IMR-90 (cell line): ENCODE measurements around the gene NPY2R. TPM values are rescaled to one million over a fixed set of nuclear protein-coding genes. Genes with fewer than 3 reads are reported as not detected.

Experiments used
- ATAC-seq: fragments of 200-7000 bp; cut with Tn5 transposase; 2 replicates; pipeline ENCODE4 v1.9.1; 2020; ENCODE audit warnings: low read depth, mild to moderate bottlenecking, moderate library complexity
- BruUV-seq: library from RNA; stranded (reverse); fragments of 400-500 nt; replicated peaks from 2 replicates; lab custom pipeline; 2021; lab: Mats Ljungman, UMichigan
- CTCF ChIA-PET: fragments of 300-600 bp; formaldehyde crosslinking; extraction: SDS; loops from one replicate; lab custom pipeline; 2021; ENCODE audit warnings: antibody characterized with exemption; lab: Yijun Ruan, JAX
- POLR2A ChIA-PET: fragments of 300-600 bp; sonication (Branson Sonifier 250); formaldehyde crosslinking; loops from one replicate; lab custom pipeline; 2022; ENCODE audit warnings: antibody characterized with exemption; ENCODE audit not compliant: unreplicated experiment; lab: Charles Lee
- DNase-seq: peaks from one replicate; pipeline ENCODE4 v3.0.0; 2013
- H2AFZ ChIP-seq: replicated peaks from 2 replicates; pipeline ENCODE3; 2013; ENCODE audit warnings: low read length, mild to moderate bottlenecking; ENCODE audit not compliant: poor library complexity
- H2AK5ac ChIP-seq: 2 replicates; pipeline ENCODE4 v1.6.1; 2013; ENCODE audit warnings: low read depth, low read length, inconsistent platforms
- H2AK9ac ChIP-seq: replicated peaks from 2 replicates; pipeline ENCODE3; 2013; ENCODE audit warnings: mild to moderate bottlenecking, low read depth, low read length, moderate library complexity; ENCODE audit not compliant: poor library complexity
- H2BK120ac ChIP-seq: 2 replicates; pipeline ENCODE4 v1.6.1; 2013; ENCODE audit warnings: low read depth, low read length, inconsistent platforms
- H2BK15ac ChIP-seq: 3 replicates; pipeline ENCODE4 v1.6.1; 2013; ENCODE audit warnings: low read depth, low read length, inconsistent platforms
- H2BK20ac ChIP-seq: 2 replicates; pipeline ENCODE4 v1.6.1; 2013; ENCODE audit warnings: low read depth, mild to moderate bottlenecking, inconsistent platforms, low read length, moderate library complexity
- H2BK5ac ChIP-seq: 2 replicates; pipeline ENCODE4 v1.6.1; 2013; ENCODE audit warnings: mild to moderate bottlenecking, low read depth, low read length, inconsistent platforms; ENCODE audit not compliant: poor library complexity, severe bottlenecking
- H3K14ac ChIP-seq: replicated peaks from 2 replicates; pipeline ENCODE4 v1.6.1; 2013; ENCODE audit warnings: low read depth, low read length, inconsistent platforms
- H3K18ac ChIP-seq: 2 replicates; pipeline ENCODE4 v1.6.1; 2013; ENCODE audit warnings: low read depth, low read length, control low read depth
- H3K23ac ChIP-seq: 2 replicates; pipeline ENCODE4 v1.6.1; 2013; ENCODE audit warnings: low read depth, low read length, inconsistent platforms
- H3K27ac ChIP-seq: 2 replicates; pipeline ENCODE4 v1.5.1; 2013; ENCODE audit warnings: mild to moderate bottlenecking, control low read depth, low read length; ENCODE audit not compliant: insufficient read depth
- H3K27me3 ChIP-seq: 2 replicates; pipeline ENCODE4 v1.6.1; 2013; ENCODE audit warnings: low read length; ENCODE audit not compliant: control insufficient read depth, insufficient read depth
- H3K36me3 ChIP-seq: 2 replicates; pipeline ENCODE4 v1.6.1; 2013; ENCODE audit warnings: low read length, mixed read lengths; ENCODE audit not compliant: control insufficient read depth, insufficient read depth
- H3K4ac ChIP-seq: 2 replicates; pipeline ENCODE4 v1.6.1; 2013; ENCODE audit warnings: low read depth, low read length, inconsistent platforms
- H3K4me1 ChIP-seq: 2 replicates; pipeline ENCODE4 v1.6.1; 2013; ENCODE audit warnings: low read length, mixed read lengths; ENCODE audit not compliant: control insufficient read depth, insufficient read depth
- H3K4me2 ChIP-seq: 2 replicates; pipeline ENCODE4 v1.6.1; 2013; ENCODE audit warnings: low read depth, mild to moderate bottlenecking, control low read depth, low read length, moderate library complexity
- H3K4me3 ChIP-seq: 2 replicates; pipeline ENCODE4 v1.5.1; 2013; ENCODE audit warnings: low read depth, mild to moderate bottlenecking, control low read depth, low read length, moderate library complexity; ENCODE audit not compliant: insufficient read depth
- H3K56ac ChIP-seq: 2 replicates; pipeline ENCODE4 v1.6.1; 2013; ENCODE audit warnings: low read length, inconsistent platforms; ENCODE audit not compliant: insufficient read depth; ENCODE audit errors: extremely low read depth
- H3K79me1 ChIP-seq, 2 experiments: 2 replicates each; pipeline ENCODE4 v1.6.1; 2013; ENCODE audit warnings: low read length in 2 of 2, inconsistent platforms in 1 of 2, low read depth in 1 of 2
- H3K9ac ChIP-seq: 2 replicates; pipeline ENCODE4 v1.6.1; 2013; ENCODE audit warnings: low read depth, low read length, control low read depth
- H3K9me1 ChIP-seq: 2 replicates; pipeline ENCODE4 v1.6.1; 2013; ENCODE audit warnings: low read length, inconsistent platforms; ENCODE audit not compliant: insufficient read depth
- H3K9me3 ChIP-seq: 2 replicates; pipeline ENCODE4 v1.6.1; 2013; ENCODE audit warnings: low read length; ENCODE audit not compliant: control insufficient read depth, insufficient read depth
- H4K20me1 ChIP-seq: 2 replicates; pipeline ENCODE4 v1.6.1; 2013; ENCODE audit warnings: low read length, inconsistent platforms; ENCODE audit not compliant: insufficient read depth
- H4K5ac ChIP-seq: 2 replicates; pipeline ENCODE4 v1.6.1; 2013; ENCODE audit warnings: mild to moderate bottlenecking, low read depth, low read length, control low read depth
- H4K8ac ChIP-seq, 2 experiments: 2 replicates each; pipeline ENCODE4 v1.6.1; 2013; ENCODE audit warnings: low read depth in 2 of 2, low read length in 2 of 2, control low read depth in 1 of 2, inconsistent platforms in 1 of 2
- H4K91ac ChIP-seq: 2 replicates; pipeline ENCODE4 v1.6.1; 2013; ENCODE audit warnings: low read depth, low read length, inconsistent platforms; ENCODE audit not compliant: insufficient read depth
- BHLHE40 ChIP-seq: fragments of 150-350 bp; IDR thresholded peaks from 2 replicates; pipeline ENCODE4 v1.6.1; 2016; ENCODE audit warnings: mild to moderate bottlenecking, low read depth, low read length
- CEBPB ChIP-seq: IDR thresholded peaks from 2 replicates; pipeline ENCODE4 v1.6.1; 2012; ENCODE audit warnings: low read depth, low read length, improper control_type of control experiment
- CHD1 ChIP-seq: IDR thresholded peaks from 2 replicates; pipeline ENCODE4 v1.6.1; 2012; ENCODE audit warnings: low read depth, low read length, improper control_type of control experiment
- FOS ChIP-seq: fragments of 150-350 bp; IDR thresholded peaks from 2 replicates; pipeline ENCODE4 v1.6.1; 2016; ENCODE audit warnings: low read depth, low read length
- MAFK ChIP-seq: IDR thresholded peaks from 2 replicates; pipeline ENCODE4 v1.6.1; 2012; ENCODE audit warnings: low read depth, low read length, improper control_type of control experiment
- MAZ ChIP-seq: IDR thresholded peaks from 2 replicates; pipeline ENCODE4 v1.6.1; 2012; ENCODE audit warnings: low read depth, mild to moderate bottlenecking, low read length, improper control_type of control experiment, moderate library complexity, borderline replicate concordance
- MXI1 ChIP-seq: IDR thresholded peaks from 2 replicates; pipeline ENCODE4 v1.6.1; 2012; ENCODE audit warnings: low read depth, mild to moderate bottlenecking, low read length, moderate library complexity, borderline replicate concordance
- NFE2L2 ChIP-seq: fragments of 150-350 bp; IDR thresholded peaks from 2 replicates; pipeline ENCODE4 v1.6.1; 2016; ENCODE audit warnings: low read depth, mild to moderate bottlenecking, low read length
- POLR2A ChIP-seq: IDR thresholded peaks from 2 replicates; pipeline ENCODE4 v1.6.1; 2012; ENCODE audit warnings: mild to moderate bottlenecking, low read depth, low read length
- RAD21 ChIP-seq: IDR thresholded peaks from 2 replicates; pipeline ENCODE4 v1.6.1; 2012; ENCODE audit warnings: low read length, improper control_type of control experiment
- RCOR1 ChIP-seq: IDR thresholded peaks from 2 replicates; pipeline ENCODE4 v1.6.1; 2012; ENCODE audit warnings: mild to moderate bottlenecking, low read length, improper control_type of control experiment; ENCODE audit not compliant: insufficient replicate concordance
- RFX5 ChIP-seq: IDR thresholded peaks from 2 replicates; pipeline ENCODE4 v1.8.0; 2012; ENCODE audit warnings: low read depth, mild to moderate bottlenecking, low read length, moderate library complexity
- SMC3 ChIP-seq: fragments of 150-350 bp; IDR thresholded peaks from 2 replicates; pipeline ENCODE4 v1.6.1; 2016; ENCODE audit warnings: low read depth, mild to moderate bottlenecking, antibody characterized with exemption, low read length, moderate library complexity
- dilution Hi-C: fragments of 300-500 bp; cut with HindIII; formaldehyde crosslinking; loops from one replicate; pipeline ENCODE4 v1.14.3; 2018; ENCODE audit warnings: low sequenced_read_pairs; ENCODE audit not compliant: unreplicated experiment
- in situ Hi-C: fragments of 300-500 bp; cut with MboI; formaldehyde crosslinking; loops from 3 replicates; pipeline ENCODE4 v1.14.3; 2019; ENCODE audit warnings: low sequenced_read_pairs, inconsistent platforms, mixed read lengths
- intact Hi-C: fragments of 100-400 bp; cut with micrococcal nuclease; formaldehyde crosslinking; loops from 2 replicates; pipeline ENCODE4 v1.10.0; 2022
- polyA plus RNA-seq, 3 experiments: library from polyadenylated mRNA; depleted of rRNA; stranded (reverse); fragments of >200 nt; gene quantifications; 2 replicates each; pipeline ENCODE4 v1.2.3, GENCODE V29; 2012; ENCODE audit warnings: low replicate concordance in 1 of 3
- total RNA-seq: library from RNA; depleted of rRNA; stranded (reverse); fragments of >200 nt; gene quantifications from 2 replicates; pipeline ENCODE4 v1.2.3, GENCODE V29; 2012
- TF ChIP-seq, protein P1 (sequence below): conservative IDR thresholded peaks from 2 replicates; pipeline ENCODE4 v1.5.1; 2012; ENCODE audit warnings: mild to moderate bottlenecking, low read depth, low read length, improper control_type of control experiment
- TF ChIP-seq, protein P2 (sequence below): fragments of 150-350 bp; IDR thresholded peaks from 2 replicates; pipeline ENCODE4 v1.6.1; 2017; ENCODE audit warnings: mild to moderate bottlenecking, antibody characterized with exemption, low read length, low read depth
- TF ChIP-seq, protein P3 (sequence below): fragments of 150-350 bp; IDR thresholded peaks from 2 replicates; pipeline ENCODE4 v1.6.1; 2016; ENCODE audit warnings: low read depth, mild to moderate bottlenecking, low read length, moderate library complexity, borderline replicate concordance

Gene NPY2R
- total and polyA plus RNA-seq, 2 of the 4 experiments (the other 2 are of a cell fraction), result not detected

DNA sequence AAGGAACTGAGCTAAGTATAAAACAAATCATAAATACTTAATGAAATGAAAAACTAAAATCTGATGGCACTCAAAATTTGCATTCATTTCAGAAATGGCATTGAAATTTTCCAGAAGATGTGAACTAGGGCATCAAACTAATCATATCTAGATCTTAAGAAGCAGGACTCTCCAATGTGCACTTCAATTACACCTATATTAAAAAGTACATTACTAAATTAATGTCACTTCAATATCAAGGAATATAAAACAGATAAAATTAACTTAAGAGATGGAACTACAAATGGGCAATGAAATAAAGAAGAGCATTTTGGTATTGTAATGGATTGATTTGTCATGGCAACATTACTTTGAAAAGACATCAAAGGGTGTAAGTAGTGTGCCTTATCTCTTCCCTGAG is 20.3 kb downstream of the NPY2R start:
- Histone ChIP-seq H4K91ac (no peak overlapping the region), H3K4me1 (no peaks in the 10 kb centered on the region), H3K9ac (no peak overlapping the region), H2AFZ (no peak overlapping the region), H3K14ac (no peak overlapping the region), H2BK5ac (no peak overlapping the region), H4K5ac (no peak overlapping the region), H2BK15ac (no peak overlapping the region), H3K4me3 (no peak overlapping the region), H4K20me1 (no peaks in the 10 kb centered on the region), H3K36me3 (no peaks in the 10 kb centered on the region), H2AK9ac (no peak overlapping the region), H3K79me1 (no peaks in the 10 kb centered on the region), H2AK5ac (no peak overlapping the region), H2BK120ac (no peak overlapping the region), H3K18ac (no peak overlapping the region), H2BK20ac (no peak overlapping the region), H3K4me2 (no peak overlapping the region), H3K27me3 (no peaks in the 10 kb centered on the region), H3K9me1 (no peaks in the 10 kb centered on the region), H4K8ac (no peak overlapping the region), H3K9me3 (no peaks in the 10 kb centered on the region), H3K56ac (no peak overlapping the region), H3K27ac (no peak overlapping the region), H3K4ac (no peak overlapping the region), H3K23ac (no peak overlapping the region)
- ChIA-PET CTCF (no interaction called here), POLR2A (no interaction called here)
- intact Hi-C loops (no loop called here), dilution Hi-C loops (no loop called here), in situ Hi-C loops (no loop called here)
- DNase-seq (no peak), ATAC-seq (no peak)
- BruUV-seq, result no TSS peak
- TF ChIP-seq FOS (no peak), SMC3 (no peak), MAZ (no peak), MXI1 (no peak), BHLHE40 (no peak), POLR2A (no peak), MAFK (no peak), RAD21 (no peak), CEBPB (no peak), RCOR1 (no peak), CHD1 (no peak), NFE2L2 (no peak), RFX5 (no peak)
- TF ChIP-seq, protein P1, sequence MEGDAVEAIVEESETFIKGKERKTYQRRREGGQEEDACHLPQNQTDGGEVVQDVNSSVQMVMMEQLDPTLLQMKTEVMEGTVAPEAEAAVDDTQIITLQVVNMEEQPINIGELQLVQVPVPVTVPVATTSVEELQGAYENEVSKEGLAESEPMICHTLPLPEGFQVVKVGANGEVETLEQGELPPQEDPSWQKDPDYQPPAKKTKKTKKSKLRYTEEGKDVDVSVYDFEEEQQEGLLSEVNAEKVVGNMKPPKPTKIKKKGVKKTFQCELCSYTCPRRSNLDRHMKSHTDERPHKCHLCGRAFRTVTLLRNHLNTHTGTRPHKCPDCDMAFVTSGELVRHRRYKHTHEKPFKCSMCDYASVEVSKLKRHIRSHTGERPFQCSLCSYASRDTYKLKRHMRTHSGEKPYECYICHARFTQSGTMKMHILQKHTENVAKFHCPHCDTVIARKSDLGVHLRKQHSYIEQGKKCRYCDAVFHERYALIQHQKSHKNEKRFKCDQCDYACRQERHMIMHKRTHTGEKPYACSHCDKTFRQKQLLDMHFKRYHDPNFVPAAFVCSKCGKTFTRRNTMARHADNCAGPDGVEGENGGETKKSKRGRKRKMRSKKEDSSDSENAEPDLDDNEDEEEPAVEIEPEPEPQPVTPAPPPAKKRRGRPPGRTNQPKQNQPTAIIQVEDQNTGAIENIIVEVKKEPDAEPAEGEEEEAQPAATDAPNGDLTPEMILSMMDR, result no peak
- TF ChIP-seq, protein P2, sequence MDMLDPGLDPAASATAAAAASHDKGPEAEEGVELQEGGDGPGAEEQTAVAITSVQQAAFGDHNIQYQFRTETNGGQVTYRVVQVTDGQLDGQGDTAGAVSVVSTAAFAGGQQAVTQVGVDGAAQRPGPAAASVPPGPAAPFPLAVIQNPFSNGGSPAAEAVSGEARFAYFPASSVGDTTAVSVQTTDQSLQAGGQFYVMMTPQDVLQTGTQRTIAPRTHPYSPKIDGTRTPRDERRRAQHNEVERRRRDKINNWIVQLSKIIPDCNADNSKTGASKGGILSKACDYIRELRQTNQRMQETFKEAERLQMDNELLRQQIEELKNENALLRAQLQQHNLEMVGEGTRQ, result no peak
- TF ChIP-seq, protein P3, sequence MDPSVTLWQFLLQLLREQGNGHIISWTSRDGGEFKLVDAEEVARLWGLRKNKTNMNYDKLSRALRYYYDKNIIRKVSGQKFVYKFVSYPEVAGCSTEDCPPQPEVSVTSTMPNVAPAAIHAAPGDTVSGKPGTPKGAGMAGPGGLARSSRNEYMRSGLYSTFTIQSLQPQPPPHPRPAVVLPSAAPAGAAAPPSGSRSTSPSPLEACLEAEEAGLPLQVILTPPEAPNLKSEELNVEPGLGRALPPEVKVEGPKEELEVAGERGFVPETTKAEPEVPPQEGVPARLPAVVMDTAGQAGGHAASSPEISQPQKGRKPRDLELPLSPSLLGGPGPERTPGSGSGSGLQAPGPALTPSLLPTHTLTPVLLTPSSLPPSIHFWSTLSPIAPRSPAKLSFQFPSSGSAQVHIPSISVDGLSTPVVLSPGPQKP, result no peak
